Measurements from ENCODE around the gene EPHB2.

- TF ChIP-seq EZH2 (IDR thresholded peaks at IDR 0.05) (no peak), POLR2AphosphoS5 (IDR thresholded peaks at IDR 0.05; ENCODE audit: borderline replicate concordance, low read depth, low read length) (no peak), FOXP2 (optimal IDR thresholded peaks at IDR 0.05; ENCODE audit: control extremely low read depth, extremely low read length, insufficient read depth) (no peak)
Observed at GRCh38 chr1:22665752-22666151, 44.9 kb upstream of the EPHB2 start.

Measured in SK-N-MC (cell line).